ENCODE data around the gene PAOX.
"Not testable (repeated sequence)": the region's sequence is repeated elsewhere in the genome, so short reads cannot be mapped to it uniquely, and the experiment has no call there.

The PAOX gene

GRCh38 chr10:133385214-133385613 lies 6.2 kb downstream of the PAOX start:
- no peak for DNase-seq (ENCODE audit: low read depth in 2 of 2)

- DNase-seq (ENCODE audit: low read depth in 2 of 2) = not testable (repeated sequence)
Measured at GRCh38 chr10:133386951-133387350, 7.9 kb downstream of the PAOX start.

GRCh38 chr10:133388236-133388972 lies 9.3 kb downstream of the PAOX start:
- no peak for DNase-seq (ENCODE audit: low read depth in 2 of 2)

GRCh38 chr10:133388973-133389818 lies 10.1 kb downstream of the PAOX start:
- DNase-seq (ENCODE audit: low read depth in 2 of 2) = no peak

GRCh38 chr10:133390597-133391248 lies 11.7 kb downstream of the PAOX start:
- DNase-seq (ENCODE audit: low read depth in 2 of 2) = no peak

- DNase-seq (ENCODE audit: low read depth in 2 of 2) = no peak
Measured at GRCh38 chr10:133391249-133391635, 12.2 kb downstream of the PAOX start.

- DNase-seq (ENCODE audit: low read depth in 2 of 2) = no peak
Measured at GRCh38 chr10:133391761-133392518, 12.9 kb downstream of the PAOX start.

GRCh38 chr10:133393401-133394063 lies 14.5 kb downstream of the PAOX start:
- DNase-seq (ENCODE audit: low read depth in 2 of 2) = no peak

- peak; percentile 84 to 90 for DNase-seq (ENCODE audit: low read depth in 2 of 2)
Measured at GRCh38 chr10:133394064-133394663, 15.1 kb downstream of the PAOX start, which contains the start of gene MTG1. Gene MTG1 (plus strand): TSS chr10:133394157. CDS start chr10:133394221, 64 bp downstream.

- DNase-seq (ENCODE audit: low read depth in 2 of 2) = no peak
Measured at GRCh38 chr10:133394801-133395221, 15.7 kb downstream of the PAOX start.

GRCh38 chr10:133396035-133396624 lies 17.1 kb downstream of the PAOX start:
- DNase-seq (ENCODE audit: low read depth in 2 of 2) = no peak

- DNase-seq (ENCODE audit: low read depth in 2 of 2) = no peak
Measured at GRCh38 chr10:133397938-133398337, 18.9 kb downstream of the PAOX start.

- DNase-seq (ENCODE audit: low read depth in 2 of 2) = no peak
Measured at GRCh38 chr10:133399123-133399601, 20.1 kb downstream of the PAOX start.

GRCh38 chr10:133400624-133401424 lies 21.8 kb downstream of the PAOX start:
- DNase-seq (ENCODE audit: low read depth in 2 of 2) = no peak

GRCh38 chr10:133401500-133401899 lies 22.4 kb downstream of the PAOX start:
- DNase-seq (ENCODE audit: low read depth in 2 of 2) = no peak

GRCh38 chr10:133401981-133402725 lies 23.1 kb downstream of the PAOX start:
- no peak for DNase-seq (ENCODE audit: low read depth in 2 of 2)

- no peak for DNase-seq (ENCODE audit: low read depth in 2 of 2)
Measured at GRCh38 chr10:133403359-133403758, 24.3 kb downstream of the PAOX start.

GRCh38 chr10:133403784-133404183 lies 24.7 kb downstream of the PAOX start:
- DNase-seq (ENCODE audit: low read depth in 2 of 2) = no peak

- DNase-seq (ENCODE audit: low read depth in 2 of 2) = no peak
Measured at GRCh38 chr10:133405272-133405671, 26.2 kb downstream of the PAOX start.

Data from activated CD8-positive, alpha-beta memory T cell treated with anti-CD3 and anti-CD28 coated beads for 4 hours (primary cell).